Mesangial cell (primary cell): ENCODE measurements around the gene PRSS3. TPM values are rescaled to one million over a fixed set of nuclear protein-coding genes. Genes with fewer than 3 reads are reported as not detected.

Source experiments
- total RNA-seq: library from RNA; depleted of rRNA; stranded (reverse); fragments of >200 nt; gene quantifications from 2 replicates; pipeline ENCODE4 v1.2.3, GENCODE V29; 2015

PRSS3 gene
- 0.89 and 12.2 TPM in 2 replicates for total RNA-seq

GRCh38 chr9:33795281-33795680 lies at the start of gene PRSS3:
Gene PRSS3 (plus strand): TSS chr9:33795561. CDS start chr9:33795574, 13 bp downstream.

GRCh38 chr9:33816327-33817252 lies 21.2 kb downstream of the PRSS3 start, which contains the start of gene UBE2R2:
Gene UBE2R2 (plus strand): TSS chr9:33817160. CDS start chr9:33817758, 598 bp downstream.

Other genes starting within 250 kb of the PRSS3 start
- gene UBE2R2, start 21.6 kb downstream of the PRSS3 start, total RNA-seq: 20.0 and 26.0 TPM in 2 replicates